Retinal pigment epithelial cell (primary cell): ENCODE measurements around the gene ERVH48-1.
"Not testable (repeated sequence)": the region's sequence is repeated elsewhere in the genome, so short reads cannot be mapped to it uniquely, and the experiment has no call there.

Experiments
- DNase-seq: peaks from one replicate; pipeline ENCODE4 v3.0.0-alpha.2; 2010; ENCODE audit warnings: low read depth
- H3K4me3 ChIP-seq: 2 replicates; pipeline ENCODE4 v1.5.1; 2011; ENCODE audit warnings: mild to moderate bottlenecking, low read length, control low read depth, moderate library complexity
- CTCF ChIP-seq: conservative IDR thresholded peaks from 2 replicates; pipeline ENCODE4 v1.5.1; 2011; ENCODE audit warnings: low read depth, low read length, control low read depth, inconsistent platforms

Gene ERVH48-1

GRCh38 chr21:42918291-42918690 is 7.1 kb downstream of the ERVH48-1 start:
- DNase-seq: no peak
- no peak overlapping the region for H3K4me3 ChIP-seq
- TF ChIP-seq CTCF: no peak

- no peak for TF ChIP-seq CTCF
- H3K4me3 ChIP-seq: no peak overlapping the region
- DNase-seq: no peak
These were observed 12.0 kb downstream of the ERVH48-1 start for GRCh38 chr21:42913476-42913875.

GRCh38 chr21:42911920-42912319 is 13.5 kb downstream of the ERVH48-1 start:
- DNase-seq, H3K4me3 ChIP-seq: not testable (repeated sequence)

GRCh38 chr21:42908484-42908883 is 16.9 kb downstream of the ERVH48-1 start:
- DNase-seq, H3K4me3 ChIP-seq: not testable (repeated sequence)

GRCh38 chr21:42906233-42906632 is 19.2 kb downstream of the ERVH48-1 start:
- TF ChIP-seq CTCF: no peak
- DNase-seq: no peak
- no peak overlapping the region for H3K4me3 ChIP-seq

GRCh38 chr21:42905195-42905594 is 20.2 kb downstream of the ERVH48-1 start:
- TF ChIP-seq CTCF: no peak
- no peak overlapping the region for H3K4me3 ChIP-seq
- DNase-seq: no peak

GRCh38 chr21:42903817-42904216 is 21.6 kb downstream of the ERVH48-1 start:
- DNase-seq: no peak
- H3K4me3 ChIP-seq: no peak overlapping the region
- no peak for TF ChIP-seq CTCF

- no peak for TF ChIP-seq CTCF
- H3K4me3 ChIP-seq: no peak overlapping the region
- no peak for DNase-seq
These were observed 25.0 kb downstream of the ERVH48-1 start for GRCh38 chr21:42900446-42900845.
